Measurements from ENCODE around the gene PXDN.

DNA sequence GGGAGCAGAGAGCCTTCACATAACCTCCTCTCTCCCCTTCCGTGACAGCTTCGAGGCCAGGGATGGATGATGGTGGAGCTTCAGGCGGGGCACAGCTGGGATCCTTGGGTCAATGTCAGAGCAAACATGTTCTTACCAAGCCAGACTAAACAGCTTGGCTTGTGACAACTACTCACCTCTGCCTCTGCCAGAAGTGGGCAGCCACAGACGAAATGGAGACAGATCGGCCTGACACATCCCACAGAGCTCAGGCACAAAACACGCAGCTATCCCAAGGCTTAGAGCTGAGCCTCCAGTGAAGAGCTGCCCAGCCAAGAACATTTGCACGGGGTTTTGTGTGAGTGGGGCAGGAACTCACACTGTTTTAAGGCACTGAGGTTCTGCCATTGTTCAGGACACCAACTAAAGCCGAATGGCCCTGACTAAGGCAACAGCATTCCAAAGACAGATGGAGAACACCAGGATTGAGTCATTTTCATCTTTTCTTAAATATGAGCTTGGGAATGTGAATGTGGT is 12.8 kb downstream of the PXDN start:
- TF ChIP-seq, protein P1, sequence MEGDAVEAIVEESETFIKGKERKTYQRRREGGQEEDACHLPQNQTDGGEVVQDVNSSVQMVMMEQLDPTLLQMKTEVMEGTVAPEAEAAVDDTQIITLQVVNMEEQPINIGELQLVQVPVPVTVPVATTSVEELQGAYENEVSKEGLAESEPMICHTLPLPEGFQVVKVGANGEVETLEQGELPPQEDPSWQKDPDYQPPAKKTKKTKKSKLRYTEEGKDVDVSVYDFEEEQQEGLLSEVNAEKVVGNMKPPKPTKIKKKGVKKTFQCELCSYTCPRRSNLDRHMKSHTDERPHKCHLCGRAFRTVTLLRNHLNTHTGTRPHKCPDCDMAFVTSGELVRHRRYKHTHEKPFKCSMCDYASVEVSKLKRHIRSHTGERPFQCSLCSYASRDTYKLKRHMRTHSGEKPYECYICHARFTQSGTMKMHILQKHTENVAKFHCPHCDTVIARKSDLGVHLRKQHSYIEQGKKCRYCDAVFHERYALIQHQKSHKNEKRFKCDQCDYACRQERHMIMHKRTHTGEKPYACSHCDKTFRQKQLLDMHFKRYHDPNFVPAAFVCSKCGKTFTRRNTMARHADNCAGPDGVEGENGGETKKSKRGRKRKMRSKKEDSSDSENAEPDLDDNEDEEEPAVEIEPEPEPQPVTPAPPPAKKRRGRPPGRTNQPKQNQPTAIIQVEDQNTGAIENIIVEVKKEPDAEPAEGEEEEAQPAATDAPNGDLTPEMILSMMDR (IDR thresholded peaks at IDR 0.05), result no peak
- TF ChIP-seq POLR2A (IDR thresholded peaks at IDR 0.05), result no peak

All from esophagus squamous epithelium (tissue), 4 donors.